Duodenal mucosa (tissue), 2 donors: ENCODE measurements around the gene SLC7A4.

Source experiments
- H3K27ac ChIP-seq: one replicate; pipeline ENCODE4 v1.7.0; 2013; ENCODE audit warnings: low read depth, low read length
- H3K27me3 ChIP-seq, 2 donors: one replicate each; pipeline ENCODE4 v1.7.0; 2013; ENCODE audit warnings: low read length in 2 of 2, control low read depth in 1 of 2; ENCODE audit not compliant: insufficient read depth in 2 of 2, control insufficient read depth in 1 of 2
- H3K36me3 ChIP-seq, 2 donors: one replicate each; pipeline ENCODE4 v1.7.0; 2013; ENCODE audit warnings: low read length in 2 of 2, control low read depth in 1 of 2; ENCODE audit not compliant: insufficient read depth in 2 of 2, control insufficient read depth in 1 of 2
- H3K4me1 ChIP-seq, 2 donors: one replicate each; pipeline ENCODE4 v1.7.0; 2013; ENCODE audit warnings: low read length in 2 of 2, control low read depth in 1 of 2; ENCODE audit not compliant: insufficient read depth in 2 of 2, control insufficient read depth in 1 of 2
- H3K4me3 ChIP-seq, 2 donors: one replicate each; pipeline ENCODE4 v1.7.0; 2013; ENCODE audit warnings: low read length in 2 of 2, low read depth in 1 of 2
- H3K9ac ChIP-seq, 2 donors: one replicate each; pipeline ENCODE4 v1.7.0; 2013; ENCODE audit warnings: low read length in 2 of 2, low read depth in 1 of 2
- H3K9me3 ChIP-seq, 2 donors: one replicate each; pipeline ENCODE4 v1.7.0; 2013; ENCODE audit warnings: low read length in 2 of 2, control low read depth in 1 of 2; ENCODE audit not compliant: control insufficient read depth in 1 of 2

SLC7A4 gene

GRCh38 chr22:21032037-21032867 lies at the start of gene SLC7A4:
SLC7A4 (minus strand) TSS chr22:21032561; CDS start chr22:21031812, 749 bp downstream.
- Histone ChIP-seq H3K27me3 (peaks cover 0 to 14% of the 10 kb centered on the region in 2 donors), H3K36me3 (no peaks in the 10 kb centered on the region), H3K9me3 (no peaks in the 10 kb centered on the region), H3K4me3 (peak within 1 kb of the TSS; percentile 42 to 54), H3K4me1 (peaks cover 0 to 10% of the 10 kb centered on the region in 2 donors), H3K9ac (no peak within 1 kb of the TSS), H3K27ac (no peak within 1 kb of the TSS)

GRCh38 chr22:21080435-21081137 lies 48.2 kb upstream of the SLC7A4 start:
- H3K27ac ChIP-seq, result no peak overlapping the region
- H3K36me3 ChIP-seq, result no peaks in the 10 kb centered on the region
- H3K9ac ChIP-seq, result no peak overlapping the region
- H3K9me3 ChIP-seq, result no peaks in the 10 kb centered on the region
- H3K4me3 ChIP-seq, result no peak overlapping the region
- H3K27me3 ChIP-seq, result no peaks in the 10 kb centered on the region
- no peaks in the 10 kb centered on the region for H3K4me1 ChIP-seq

- Histone ChIP-seq H3K9ac (no peak overlapping the region), H3K36me3 (no peaks in the 10 kb centered on the region), H3K27ac (no peak overlapping the region), H3K9me3 (no peaks in the 10 kb centered on the region), H3K27me3 (no peaks in the 10 kb centered on the region), H3K4me3 (no peak overlapping the region), H3K4me1 (no peaks in the 10 kb centered on the region)
These were observed 47.1 kb upstream of the SLC7A4 start for GRCh38 chr22:21079493-21079892.

GRCh38 chr22:21078916-21079315 lies 46.6 kb upstream of the SLC7A4 start:
- H3K4me1 ChIP-seq, result no peaks in the 10 kb centered on the region
- H3K36me3 ChIP-seq, result no peaks in the 10 kb centered on the region
- H3K27me3 ChIP-seq, result no peaks in the 10 kb centered on the region
- no peak overlapping the region for H3K4me3 ChIP-seq
- H3K9ac ChIP-seq, result no peak overlapping the region
- H3K27ac ChIP-seq, result no peak overlapping the region
- no peaks in the 10 kb centered on the region for H3K9me3 ChIP-seq

GRCh38 chr22:21077884-21078508 lies 45.6 kb upstream of the SLC7A4 start:
- no peak overlapping the region for H3K9ac ChIP-seq
- no peaks in the 10 kb centered on the region for H3K27me3 ChIP-seq
- no peaks in the 10 kb centered on the region for H3K9me3 ChIP-seq
- no peaks in the 10 kb centered on the region for H3K36me3 ChIP-seq
- H3K4me1 ChIP-seq, result no peaks in the 10 kb centered on the region
- H3K4me3 ChIP-seq, result no peak overlapping the region
- H3K27ac ChIP-seq, result no peak overlapping the region

- Histone ChIP-seq H3K36me3 (no peaks in the 10 kb centered on the region), H3K27me3 (no peaks in the 10 kb centered on the region), H3K9me3 (no peaks in the 10 kb centered on the region), H3K9ac (no peak overlapping the region), H3K4me3 (no peak overlapping the region), H3K4me1 (no peaks in the 10 kb centered on the region), H3K27ac (no peak overlapping the region)
These were observed 44.7 kb upstream of the SLC7A4 start for GRCh38 chr22:21076912-21077625.

- no peaks in the 10 kb centered on the region for H3K36me3 ChIP-seq
- no peaks in the 10 kb centered on the region for H3K4me1 ChIP-seq
- H3K9me3 ChIP-seq, result no peaks in the 10 kb centered on the region
- H3K9ac ChIP-seq, result no peak overlapping the region
- no peak overlapping the region for H3K27ac ChIP-seq
- no peak overlapping the region for H3K4me3 ChIP-seq
- no peaks in the 10 kb centered on the region for H3K27me3 ChIP-seq
These were observed 43.3 kb upstream of the SLC7A4 start for GRCh38 chr22:21075516-21076138.

GRCh38 chr22:21074102-21074715 lies 41.8 kb upstream of the SLC7A4 start:
- Histone ChIP-seq H3K4me3 (no peak overlapping the region), H3K27me3 (no peaks in the 10 kb centered on the region), H3K4me1 (no peaks in the 10 kb centered on the region), H3K9ac (no peak overlapping the region), H3K36me3 (no peaks in the 10 kb centered on the region), H3K9me3 (no peaks in the 10 kb centered on the region), H3K27ac (no peak overlapping the region)

GRCh38 chr22:21073482-21073881 lies 41.1 kb upstream of the SLC7A4 start:
- H3K36me3 ChIP-seq, result no peaks in the 10 kb centered on the region
- H3K9me3 ChIP-seq, result no peaks in the 10 kb centered on the region
- H3K4me3 ChIP-seq, result no peak overlapping the region
- H3K27me3 ChIP-seq, result no peaks in the 10 kb centered on the region
- H3K9ac ChIP-seq, result no peak overlapping the region
- H3K27ac ChIP-seq, result no peak overlapping the region
- no peaks in the 10 kb centered on the region for H3K4me1 ChIP-seq
